Ovary (tissue), 9 donors: ENCODE measurements around the gene CAPG. TPM values are rescaled to one million over a fixed set of nuclear protein-coding genes. Genes with fewer than 3 reads are reported as not detected.
A peak's percentile ranks its signal among the peaks of the same experiment; 100 is the strongest.

ENCODE experiments used
- DNase-seq, 5 donors: peaks; one replicate each; pipeline ENCODE4 v3.0.0-alpha.2; 2019 to 2020
- H3K27ac ChIP-seq, 2 donors: fragments of 200-600 bp; one replicate each; pipeline versions ENCODE4 v1.5.1 to v1.8.0; 2019 to 2022
- H3K27me3 ChIP-seq: fragments of 200-600 bp; one replicate; pipeline ENCODE4 v1.8.0; 2022
- H3K36me3 ChIP-seq: fragments of 200-600 bp; sonication (generic); one replicate; pipeline ENCODE4 v1.5.1; 2019
- H3K4me1 ChIP-seq: one replicate; pipeline ENCODE4 v1.8.1; 2013; ENCODE audit warnings: mild to moderate bottlenecking, moderate library complexity; ENCODE audit not compliant: insufficient read depth
- H3K4me3 ChIP-seq: fragments of 200-600 bp; sonication (generic); one replicate; pipeline ENCODE4 v1.5.1; 2017
- H3K9me3 ChIP-seq, 2 donors: fragments of 200-600 bp in 1 of 2; sonication (generic) in 1 of 2; one replicate each; pipeline versions ENCODE4 v1.5.1 to v1.8.1; 2013 to 2019; ENCODE audit warnings: mild to moderate bottlenecking in 1 of 2, moderate library complexity in 1 of 2
- EP300 ChIP-seq: sonication (generic); formaldehyde crosslinking; IDR thresholded peaks from one replicate; pipeline ENCODE4 v1.6.1; 2017; ENCODE audit warnings: antibody characterized with exemption
- POLR2A ChIP-seq: fragments of 450-650 bp; IDR thresholded peaks from one replicate; pipeline ENCODE4 v1.6.1; 2017; ENCODE audit warnings: antibody characterized with exemption, mild to moderate bottlenecking, moderate library complexity
- WGBS, 3 donors: extraction: QIAGEN DNeasy Blood & Tissue Kit in 1 of 3; methylation state at CpG; one replicate each; pipeline versions ENCODE4 v1.1.5 to v1.1.7; 2013 to 2017; 5-methylcytosine and 5-hydroxymethylcytosine counted together
- intact Hi-C, 4 donors: fragments of 100-400 bp; cut with DNase I; formaldehyde crosslinking; loops; one replicate each; pipeline versions ENCODE4 v1.11.0 to v1.15.1; 2022 to 2023
- polyA plus RNA-seq, 2 donors: library from polyadenylated mRNA; stranded (reverse); fragments of 200-250 nt in 1 of 2; fragments of 350-450 nt in 1 of 2; fragmentation: Illumina TruSeq in 1 of 2; extraction: RNeasy Lipid Tissue Mini Kit (QIAGEN cat#74804) in 1 of 2; gene quantifications; one replicate each; pipeline ENCODE4 v1.2.3, GENCODE V29; 2013 to 2014
- small RNA-seq: library from RNA; depleted of rRNA; stranded (forward); fragments of <200 nt; gene quantifications from one replicate; pipeline ENCODE3, GENCODE V24; 2016
- total RNA-seq, 7 donors: library from RNA; depleted of rRNA in 2 of 7; stranded (reverse); fragments of >200 nt in 2 of 7; fragmentation: NEBNext Ultra II Directional in 3 of 7; extraction: Animal tissue kit (Norgen Biotek cat#: 25700) in 3 of 7; gene quantifications; one replicate each; pipeline versions ENCODE4 v1.1.0 to v1.2.4, GENCODE V29; 2016 to 2023
- TF ChIP-seq, protein P1 (sequence below), 3 donors: fragments of 450-650 bp in 2 of 3; fragments of 200-600 bp in 1 of 3; IDR thresholded peaks; one replicate each; pipeline versions ENCODE4 v1.5.1 to v1.8.0; 2016 to 2022; ENCODE audit warnings: antibody characterized with exemption in 3 of 3, mild to moderate bottlenecking in 1 of 3
- donor health status: DM: no; HTN: no; CAD: no; lungs with moderate emphysema.
- donor health status: DM: no; HTN: no; CAD: no.
- donor health status: Bipolar disorder and iron deficiency.
- donor health status: DM: yes; HTN: yes; CAD: no.
- donor health status: DM: no; HTN: no; CAD: no.
- donor health status: DM: yes; HTN: yes; CAD: no.

The CAPG gene
- total and polyA plus RNA-seq, 9 donors = 6.8 to 97.8 (median 22.8) TPM

DNA sequence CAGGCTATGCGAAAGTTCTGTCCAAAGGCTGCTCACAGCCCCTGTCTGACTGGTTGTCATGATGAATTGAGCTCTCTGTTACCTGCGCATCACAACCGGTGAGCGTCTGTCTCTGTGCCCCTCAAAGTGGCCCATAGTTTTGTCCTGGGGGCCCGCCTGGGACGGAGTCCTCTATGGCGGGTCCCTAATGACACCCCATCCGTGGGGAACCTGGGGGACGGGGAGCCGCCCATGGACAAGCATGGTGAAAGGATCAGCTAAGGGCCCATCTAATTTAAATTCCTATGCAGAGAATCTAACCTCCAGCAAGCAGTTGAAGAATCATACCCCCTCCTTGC lies 55.1 kb downstream of the CAPG start:
- H3K27ac ChIP-seq = peak overlapping the region; percentile 64 to 70
- TF ChIP-seq POLR2A (no peak), EP300 (no peak)
- TF ChIP-seq, protein P1, sequence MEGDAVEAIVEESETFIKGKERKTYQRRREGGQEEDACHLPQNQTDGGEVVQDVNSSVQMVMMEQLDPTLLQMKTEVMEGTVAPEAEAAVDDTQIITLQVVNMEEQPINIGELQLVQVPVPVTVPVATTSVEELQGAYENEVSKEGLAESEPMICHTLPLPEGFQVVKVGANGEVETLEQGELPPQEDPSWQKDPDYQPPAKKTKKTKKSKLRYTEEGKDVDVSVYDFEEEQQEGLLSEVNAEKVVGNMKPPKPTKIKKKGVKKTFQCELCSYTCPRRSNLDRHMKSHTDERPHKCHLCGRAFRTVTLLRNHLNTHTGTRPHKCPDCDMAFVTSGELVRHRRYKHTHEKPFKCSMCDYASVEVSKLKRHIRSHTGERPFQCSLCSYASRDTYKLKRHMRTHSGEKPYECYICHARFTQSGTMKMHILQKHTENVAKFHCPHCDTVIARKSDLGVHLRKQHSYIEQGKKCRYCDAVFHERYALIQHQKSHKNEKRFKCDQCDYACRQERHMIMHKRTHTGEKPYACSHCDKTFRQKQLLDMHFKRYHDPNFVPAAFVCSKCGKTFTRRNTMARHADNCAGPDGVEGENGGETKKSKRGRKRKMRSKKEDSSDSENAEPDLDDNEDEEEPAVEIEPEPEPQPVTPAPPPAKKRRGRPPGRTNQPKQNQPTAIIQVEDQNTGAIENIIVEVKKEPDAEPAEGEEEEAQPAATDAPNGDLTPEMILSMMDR (IDR thresholded peaks at IDR 0.05) = no peak
- H3K27me3 ChIP-seq = no peaks in the 10 kb centered on the region
- no peaks in the 10 kb centered on the region for H3K9me3 ChIP-seq
- peak in 1 of 5 donors; percentile 34 for DNase-seq
- no peaks in the 10 kb centered on the region for H3K4me1 ChIP-seq
- peak overlapping the region; percentile 73 for H3K4me3 ChIP-seq
- intact Hi-C loops = no loop called here
- WGBS, 3 donors = 2 to 6% (median 5%) methylated on average over 10 of the region's 10 CpGs
- no peaks in the 10 kb centered on the region for H3K36me3 ChIP-seq

DNA sequence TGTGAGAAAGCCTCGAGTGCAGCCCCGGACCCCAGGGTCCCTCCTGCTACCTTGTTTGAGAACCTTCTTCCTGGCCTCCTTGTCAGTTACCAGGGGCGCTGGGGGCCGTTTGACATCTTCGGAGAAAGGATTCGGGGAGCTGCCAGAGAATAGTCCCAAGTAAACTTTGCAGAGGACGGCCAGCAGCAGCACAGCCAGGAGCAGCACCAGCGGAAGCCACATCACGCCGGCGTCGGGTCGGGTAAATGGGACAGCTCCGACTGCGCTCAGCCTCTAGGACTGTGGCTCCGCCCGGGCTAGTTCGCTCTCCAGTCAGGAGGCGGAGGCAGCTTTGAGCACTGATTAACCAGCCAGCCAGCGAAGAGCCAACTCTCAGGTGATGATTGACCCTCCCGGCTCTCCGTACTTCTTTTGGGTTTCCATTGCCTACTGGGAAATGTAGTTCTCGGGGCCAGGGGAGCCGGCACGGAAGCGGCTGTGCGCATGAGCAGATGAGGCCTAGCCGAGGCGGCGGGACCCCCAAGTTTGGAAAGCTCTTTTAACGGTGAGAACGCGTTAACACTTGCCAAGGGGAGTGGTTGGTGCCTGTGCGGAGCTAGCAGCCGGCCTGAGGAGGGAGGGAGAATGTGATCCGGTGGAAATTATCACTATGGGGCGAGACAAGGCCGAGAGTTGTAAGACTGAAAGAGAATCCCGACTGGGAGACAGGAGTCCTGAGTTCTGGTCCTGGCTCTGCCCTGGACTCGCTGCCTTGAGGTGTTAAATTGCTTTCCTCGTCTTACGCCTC lies 55.7 kb downstream of the CAPG start, which contains the start of the genes ELMOD3 and RETSAT:
Gene ELMOD3 (plus strand): TSS at position 484 of the 787 bp plus-strand sequence. CDS start 2,430 bp downstream, outside the sequence.
Gene RETSAT (minus strand): TSS at position 243 of the 787 bp plus-strand sequence. CDS start 21 bp downstream, at position 222.
- H3K27me3 ChIP-seq = no peaks in the 10 kb centered on the region

DNA sequence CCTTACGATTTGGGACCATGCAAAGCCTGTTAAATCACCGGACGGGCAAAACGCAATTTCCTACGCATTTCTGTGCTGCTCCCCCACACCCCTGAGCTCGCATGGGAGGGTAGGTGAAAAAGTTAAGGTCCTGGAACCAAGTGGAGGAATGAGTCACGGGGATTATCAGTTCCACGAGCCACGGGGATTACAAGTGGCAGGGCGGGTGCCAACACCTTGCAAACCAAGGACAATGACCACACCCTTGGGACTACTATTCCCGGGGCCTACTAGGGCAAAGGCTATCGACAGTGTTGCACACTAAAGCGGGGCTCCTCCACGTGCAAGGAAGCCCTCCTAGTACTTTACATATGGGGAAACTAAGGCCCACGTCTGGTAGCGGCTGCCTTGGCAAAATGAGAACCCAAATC lies 56.3 kb downstream of the CAPG start:
- peak overlapping the region; percentile 73 for H3K4me3 ChIP-seq
- no peaks in the 10 kb centered on the region for H3K27me3 ChIP-seq
- peak overlapping the region in 1 of 2 donors; percentile 64 for H3K27ac ChIP-seq
- DNase-seq = peak; percentile 50 to 65 (median 61)
- TF ChIP-seq EP300 (no peak), POLR2A (no peak)
- TF ChIP-seq, protein P1 (IDR thresholded peaks at IDR 0.05) = no peak
- no peaks in the 10 kb centered on the region for H3K9me3 ChIP-seq
- 0 to 1% (median 0%) methylated on average over 16 of the region's 16 CpGs for WGBS, 3 donors
- no peaks in the 10 kb centered on the region for H3K4me1 ChIP-seq
- H3K36me3 ChIP-seq = no peaks in the 10 kb centered on the region
- intact Hi-C loops = no loop called here

More for the DNA sequence above, 55.7 kb downstream of the CAPG start, which contains the start of the genes ELMOD3 and RETSAT:
- TF ChIP-seq EP300 = no peak
- TF ChIP-seq POLR2A = peak; percentile 76
- TF ChIP-seq, protein P1 (IDR thresholded peaks at IDR 0.05) = no peak
- H3K36me3 ChIP-seq = no peaks in the 10 kb centered on the region
- H3K9me3 ChIP-seq = no peaks in the 10 kb centered on the region
- 0 to 1% (median 1%) methylated on average over 39 to 42 of the region's 42 CpGs for WGBS, 3 donors
- peak within 1 kb of the TSS; percentile 73 for H3K4me3 ChIP-seq
- H3K27ac ChIP-seq = peak within 1 kb of the TSS; percentile 64 to 70
- intact Hi-C loops = no loop called here
- H3K4me1 ChIP-seq = no peaks in the 10 kb centered on the region
- DNase-seq = peak; percentile 93 to 98 (median 97)

DNA sequence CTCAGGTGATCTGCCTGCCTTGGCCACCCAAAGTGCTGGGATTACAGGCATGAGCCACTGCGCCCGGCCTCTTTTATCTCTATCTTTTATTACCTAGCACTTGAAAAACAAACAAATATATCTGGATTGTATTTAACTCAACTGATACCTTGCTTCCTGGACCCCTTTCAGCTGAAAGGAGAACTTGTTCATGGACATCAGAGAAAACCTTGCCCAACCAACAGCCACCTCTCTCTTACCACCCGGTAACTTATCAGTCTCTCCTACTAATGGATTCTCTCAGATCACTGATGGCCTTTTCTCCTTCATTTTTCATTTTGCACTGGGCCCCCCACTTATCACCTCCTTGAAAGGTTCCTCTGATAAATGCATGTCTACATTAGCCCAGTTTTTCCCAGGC lies 62.6 kb downstream of the CAPG start:
- WGBS, 3 donors = 79 to 85% (median 83%) methylated on average over 3 of the region's 3 CpGs
- no peak for DNase-seq
- Histone ChIP-seq H3K4me3 (no peak overlapping the region), H3K27ac (no peak overlapping the region), H3K36me3 (no peaks in the 10 kb centered on the region), H3K9me3 (no peaks in the 10 kb centered on the region), H3K4me1 (no peaks in the 10 kb centered on the region), H3K27me3 (no peaks in the 10 kb centered on the region)
- intact Hi-C loops = no loop called here
- TF ChIP-seq, protein P1 (IDR thresholded peaks at IDR 0.05) = no peak
- TF ChIP-seq EP300 (no peak), POLR2A (no peak)

Small RNA genes within 50 kb of the gene (small RNA-seq; reads per million reads assigned to genes)
- gene AC062037.1 (not detected), gene AC062037.2 (not detected), gene RF00019 (not detected), gene RN7SL113P (not detected), gene RN7SL251P (not detected)

Other genes starting within 250 kb of the CAPG start
- gene TGOLN2, start 82.4 kb downstream of the CAPG start, total RNA-seq = 10 to 100 TPM; 58.5 to 86.5 (median 75.8) TPM
- 100 to 1,000 TPM in 1 of 2 donors, 10 to 100 TPM in 1; 43.2 to 115 TPM for gene TGOLN2, start 82.4 kb downstream of the CAPG start, polyA plus RNA-seq
- 10 to 100 TPM; 13.4 to 29.4 (median 25.1) TPM for gene RETSAT, start 55.8 kb downstream of the CAPG start, total RNA-seq
- 10 to 100 TPM; 16.2 to 24.8 TPM for gene RETSAT, start 55.8 kb downstream of the CAPG start, polyA plus RNA-seq
- gene ELMOD3, start 55.6 kb downstream of the CAPG start, total RNA-seq = 10 to 100 TPM; 13.0 to 23.0 (median 15.2) TPM
- gene ELMOD3, start 55.6 kb downstream of the CAPG start, polyA plus RNA-seq = 10 to 100 TPM; 17.6 to 21.6 TPM
- gene SH2D6, start 8.3 kb upstream of the CAPG start, total RNA-seq = 1 to 10 TPM in 1 of 7 donors, under 1 TPM in 2, not detected in 4; 0.35 to 1.9 (median 0.48) TPM
- under 1 TPM in 1 of 2 donors, not detected in 1; 0.12 TPM for gene SH2D6, start 8.3 kb upstream of the CAPG start, polyA plus RNA-seq
- 100 to 1,000 TPM; 128 to 766 (median 228) TPM for gene MAT2A, start 128.8 kb upstream of the CAPG start, total RNA-seq
- 100 to 1,000 TPM in 1 of 2 donors, 10 to 100 TPM in 1; 70.8 to 224 TPM for gene MAT2A, start 128.8 kb upstream of the CAPG start, polyA plus RNA-seq
- 10 to 100 TPM; 23.8 to 35.5 (median 33.9) TPM for gene GGCX, start 151.1 kb upstream of the CAPG start, total RNA-seq
- gene GGCX, start 151.1 kb upstream of the CAPG start, polyA plus RNA-seq = 10 to 100 TPM; 14.2 to 33.3 TPM
- 10 to 100 TPM in 5 of 7 donors, 1 to 10 TPM in 2; 5.9 to 58.4 (median 14.0) TPM for gene VAMP8, start 167.2 kb upstream of the CAPG start, total RNA-seq
- 10 to 100 TPM; 25.5 to 54.3 TPM for gene VAMP8, start 167.2 kb upstream of the CAPG start, polyA plus RNA-seq
- gene VAMP5, start 174.1 kb upstream of the CAPG start, total RNA-seq = 10 to 100 TPM; 25.6 to 59.1 (median 48.5) TPM
- gene VAMP5, start 174.1 kb upstream of the CAPG start, polyA plus RNA-seq = 10 to 100 TPM; 35.7 to 99.5 TPM
- gene RNF181, start 185.4 kb upstream of the CAPG start, total RNA-seq = 100 to 1,000 TPM in 1 of 7 donors, 10 to 100 TPM in 6; 61.1 to 108 (median 93.3) TPM
- 100 to 1,000 TPM; 123 to 148 TPM for gene RNF181, start 185.4 kb upstream of the CAPG start, polyA plus RNA-seq
- 10 to 100 TPM; 12.5 to 27.1 (median 18.6) TPM for gene TMEM150A, start 192.3 kb upstream of the CAPG start, total RNA-seq
- gene TMEM150A, start 192.3 kb upstream of the CAPG start, polyA plus RNA-seq = 10 to 100 TPM in 1 of 2 donors, 1 to 10 TPM in 1; 7.0 to 17.8 TPM
- gene C2orf68, start 201.7 kb upstream of the CAPG start, total RNA-seq = 10 to 100 TPM; 14.6 to 45.4 (median 35.5) TPM
- gene C2orf68, start 201.7 kb upstream of the CAPG start, polyA plus RNA-seq = 10 to 100 TPM; 22.1 to 31.5 TPM
- gene USP39, start 205.8 kb upstream of the CAPG start, total RNA-seq = 10 to 100 TPM; 37.6 to 60.0 (median 42.2) TPM
- 10 to 100 TPM; 37.6 to 52.6 TPM for gene USP39, start 205.8 kb upstream of the CAPG start, polyA plus RNA-seq